GM21619 (cell line): ENCODE results near the gene SURF2.
"Not testable (repeated sequence)": the region's sequence is repeated elsewhere in the genome, so short reads cannot be mapped to it uniquely, and the experiment has no call there.

Experiments
- ATAC-seq: cut with Tn5 transposase; IDR thresholded peaks from one replicate; pipeline ENCODE4 v1.9.1; 2021; ENCODE audit not compliant: unreplicated experiment

The SURF2 gene

DNA sequence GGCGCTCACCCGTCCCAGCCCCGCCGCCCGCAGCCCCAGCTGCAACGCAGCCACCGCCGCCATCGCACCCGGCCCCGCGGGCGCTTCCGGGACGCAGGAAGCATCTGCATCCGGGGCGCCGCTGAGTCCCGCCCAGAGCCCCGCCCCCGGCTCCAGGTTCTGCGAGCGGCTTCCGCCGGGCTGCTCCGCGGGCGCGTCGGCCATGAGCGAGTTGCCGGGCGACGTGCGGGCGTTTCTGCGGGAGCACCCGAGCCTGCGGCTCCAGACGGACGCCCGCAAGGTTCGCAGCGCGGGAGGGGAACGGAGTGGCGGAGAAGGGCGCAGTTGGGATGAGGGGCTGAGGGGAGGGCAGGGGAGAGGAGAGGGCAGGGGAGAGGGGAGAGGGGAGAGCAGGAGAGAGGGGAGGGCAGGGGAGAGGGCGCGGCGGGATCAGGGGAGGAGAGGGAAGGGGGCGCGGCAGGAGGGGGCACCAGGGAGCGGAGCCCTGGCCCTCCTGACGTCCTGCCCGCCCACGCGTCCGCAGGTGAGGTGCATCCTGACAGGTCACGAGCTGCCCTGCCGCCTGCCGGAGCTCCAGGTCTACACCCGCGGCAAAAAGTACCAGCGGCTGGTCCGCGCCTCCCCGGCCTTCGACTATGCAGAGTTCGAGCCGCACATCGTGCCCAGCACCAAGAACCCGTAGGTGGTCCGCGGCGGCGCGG is at the start of gene SURF2, which contains the start of gene SURF1:
Gene SURF2 (plus strand): TSS at position 160 of the 701 bp plus-strand sequence. CDS start 43 bp downstream, at position 203.
Gene SURF1 (minus strand): TSS at position 97 of the 701 bp plus-strand sequence. CDS start 34 bp downstream, at position 63.
- peak; percentile 66 for ATAC-seq

DNA sequence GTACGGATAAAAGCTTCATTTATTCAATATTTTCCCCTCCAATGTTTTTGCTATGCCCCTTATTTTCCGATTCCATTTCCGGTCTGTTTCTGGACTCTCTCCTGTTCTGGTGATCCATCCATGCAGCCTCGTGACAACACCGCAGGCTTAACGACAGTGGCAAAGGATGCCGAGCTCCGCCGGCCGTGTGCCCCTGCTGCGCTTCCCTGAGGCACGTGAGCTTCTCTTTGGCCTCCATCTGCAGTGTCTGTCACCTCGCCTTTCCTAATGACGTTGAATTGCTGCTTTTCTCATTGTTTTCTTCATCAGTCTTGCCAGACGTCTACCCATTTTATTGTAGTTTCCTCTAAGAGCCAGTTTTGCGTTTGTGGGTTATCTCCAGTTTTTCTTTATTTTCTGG is 49.0 kb upstream of the SURF2 start:
- ATAC-seq = no peak

DNA sequence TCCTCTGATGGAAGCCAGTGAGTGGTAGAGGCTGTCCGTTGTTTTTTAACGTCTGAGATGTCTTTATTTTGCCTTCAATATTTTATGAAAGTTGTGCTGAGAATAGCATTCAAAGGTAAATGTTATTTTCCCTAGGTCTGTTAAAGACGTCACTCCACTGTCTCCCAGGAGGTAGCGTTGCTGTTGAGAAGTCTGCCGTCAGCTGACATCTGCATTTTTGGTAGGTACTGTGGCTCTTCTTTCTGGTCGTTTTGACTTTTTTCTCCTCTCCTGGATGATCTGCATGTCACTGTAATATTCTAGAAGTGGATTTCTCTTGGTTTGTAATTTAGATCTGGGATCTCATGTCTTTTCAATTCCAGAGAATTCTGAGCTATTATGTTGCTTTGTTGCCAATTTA is 46.7 kb upstream of the SURF2 start:
- ATAC-seq = no peak

DNA sequence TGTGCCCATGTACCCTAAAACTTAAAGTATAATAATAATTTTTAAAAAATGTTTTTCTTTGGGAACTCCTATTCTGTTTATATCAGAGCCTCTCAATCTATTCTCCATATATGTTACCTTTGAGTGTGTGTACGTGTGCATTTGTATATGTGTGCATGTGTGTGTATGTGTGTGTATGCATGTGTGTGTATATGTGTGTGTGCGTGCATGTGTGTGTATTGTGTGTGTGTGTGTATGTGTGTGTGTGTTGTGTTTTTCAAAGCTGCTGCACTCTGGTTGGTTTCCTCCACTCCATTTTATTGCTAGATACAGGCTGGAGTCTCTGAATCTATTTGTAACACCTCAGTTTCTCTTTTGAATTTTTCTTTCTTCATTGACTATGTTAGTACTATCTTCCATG is 40.4 kb upstream of the SURF2 start:
- ATAC-seq = no peak

DNA sequence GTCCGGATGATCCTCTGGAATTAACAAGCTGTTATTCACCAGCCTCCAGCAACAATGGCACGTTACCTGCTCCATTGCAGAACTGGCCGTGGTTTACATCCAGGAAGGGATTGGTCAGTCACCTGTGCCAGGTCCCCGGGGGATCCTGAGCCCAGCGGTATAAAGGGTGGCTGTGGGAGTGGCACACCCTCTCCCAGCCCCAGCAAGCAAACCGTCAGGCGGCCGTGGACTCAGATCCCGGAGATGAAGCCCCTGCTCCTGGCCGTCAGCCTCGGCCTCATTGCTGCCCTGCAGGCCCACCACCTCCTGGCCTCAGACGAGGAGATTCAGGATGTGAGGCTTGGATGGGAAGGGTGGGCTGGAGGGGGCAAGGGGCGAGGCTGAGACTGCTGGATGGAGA is 38.8 kb upstream of the SURF2 start:
- not testable (repeated sequence) for ATAC-seq

DNA sequence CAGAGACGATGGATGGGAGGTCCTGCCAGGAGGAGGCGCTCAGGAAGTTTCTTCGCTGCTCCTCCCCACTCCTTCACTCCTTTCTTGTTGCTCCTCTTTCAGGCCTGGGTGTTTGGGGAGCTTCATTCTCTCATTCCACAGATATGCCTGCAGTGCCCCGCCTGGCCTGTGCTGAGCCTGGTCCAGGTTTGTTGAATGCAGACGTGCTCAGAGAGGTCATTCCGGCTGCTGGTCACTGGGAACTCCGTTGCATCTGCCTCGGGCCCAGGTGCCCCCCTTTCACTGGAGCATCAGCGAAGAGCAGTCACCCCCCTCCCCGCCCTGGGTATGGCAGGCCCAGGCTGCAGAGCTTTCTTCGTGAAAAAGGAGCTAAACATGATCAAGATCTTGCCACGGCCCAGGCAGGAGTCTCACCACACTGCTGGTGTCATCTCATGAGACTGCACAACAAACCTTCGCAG is 35.9 kb upstream of the SURF2 start:
- ATAC-seq = no peak

DNA sequence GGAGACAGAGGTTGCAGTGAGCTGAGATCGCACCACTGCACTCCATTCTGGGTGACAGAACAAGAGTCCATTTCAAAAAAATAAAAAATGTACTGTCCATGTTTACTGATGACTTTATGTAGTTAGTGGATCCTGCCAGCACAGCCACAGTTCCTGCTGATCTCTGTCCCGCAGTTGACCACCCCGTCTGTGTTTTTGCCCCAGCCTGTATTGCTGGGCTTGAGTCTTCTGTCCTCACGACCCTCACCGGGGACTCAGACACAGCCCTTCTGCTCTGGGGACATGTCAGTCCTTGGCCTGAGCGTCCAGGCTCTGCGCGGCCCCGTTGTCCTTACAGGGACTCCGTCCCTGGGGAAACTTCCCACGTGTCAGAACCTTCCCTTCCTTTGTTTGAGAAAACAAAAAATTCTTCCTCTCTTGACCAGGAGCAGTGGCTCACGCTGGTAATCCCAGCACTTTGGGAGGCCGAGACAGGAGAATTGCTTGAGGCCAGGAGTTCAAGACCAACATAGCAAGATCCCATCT is 34.9 kb upstream of the SURF2 start:
- ATAC-seq = no peak

DNA sequence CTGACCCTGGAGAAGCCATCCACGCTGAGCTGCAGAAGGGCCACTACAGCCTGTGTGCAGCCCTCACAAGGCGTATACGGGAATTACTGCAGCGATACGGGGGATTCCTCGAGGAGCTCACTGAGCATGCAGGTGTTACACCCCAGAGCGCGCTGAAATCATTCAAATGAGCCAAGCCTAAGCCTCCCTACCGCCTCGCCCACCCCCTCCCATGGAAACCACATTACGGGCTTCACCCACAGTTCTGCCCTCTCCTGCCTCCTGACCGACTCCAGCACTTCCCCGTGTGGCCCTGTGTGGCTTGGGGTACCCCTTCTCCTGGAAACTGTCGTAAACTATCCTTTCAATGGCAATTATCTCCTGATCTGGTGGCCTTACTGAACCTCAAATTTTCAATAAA is 33.6 kb upstream of the SURF2 start:
- ATAC-seq = no peak

DNA sequence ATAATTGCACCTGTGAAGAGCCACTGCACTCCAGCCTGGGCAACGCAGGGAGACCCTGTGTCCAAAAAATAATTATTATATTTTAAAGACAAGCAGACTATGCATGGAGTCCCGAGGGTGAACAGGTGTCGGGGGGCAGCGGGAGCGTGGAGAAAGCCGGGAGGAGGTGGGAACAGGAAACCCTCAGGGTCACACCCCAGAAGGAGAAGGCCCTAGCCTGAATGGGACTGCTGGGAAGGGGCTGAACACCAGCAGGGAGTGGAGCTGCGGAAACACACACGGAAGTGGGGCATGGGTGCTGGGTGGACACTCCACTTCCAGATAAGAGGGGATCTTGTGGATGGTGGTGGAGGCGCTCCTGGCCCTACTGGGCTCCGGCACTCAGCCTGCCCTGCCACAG is 33.1 kb upstream of the SURF2 start:
- ATAC-seq = no peak

DNA sequence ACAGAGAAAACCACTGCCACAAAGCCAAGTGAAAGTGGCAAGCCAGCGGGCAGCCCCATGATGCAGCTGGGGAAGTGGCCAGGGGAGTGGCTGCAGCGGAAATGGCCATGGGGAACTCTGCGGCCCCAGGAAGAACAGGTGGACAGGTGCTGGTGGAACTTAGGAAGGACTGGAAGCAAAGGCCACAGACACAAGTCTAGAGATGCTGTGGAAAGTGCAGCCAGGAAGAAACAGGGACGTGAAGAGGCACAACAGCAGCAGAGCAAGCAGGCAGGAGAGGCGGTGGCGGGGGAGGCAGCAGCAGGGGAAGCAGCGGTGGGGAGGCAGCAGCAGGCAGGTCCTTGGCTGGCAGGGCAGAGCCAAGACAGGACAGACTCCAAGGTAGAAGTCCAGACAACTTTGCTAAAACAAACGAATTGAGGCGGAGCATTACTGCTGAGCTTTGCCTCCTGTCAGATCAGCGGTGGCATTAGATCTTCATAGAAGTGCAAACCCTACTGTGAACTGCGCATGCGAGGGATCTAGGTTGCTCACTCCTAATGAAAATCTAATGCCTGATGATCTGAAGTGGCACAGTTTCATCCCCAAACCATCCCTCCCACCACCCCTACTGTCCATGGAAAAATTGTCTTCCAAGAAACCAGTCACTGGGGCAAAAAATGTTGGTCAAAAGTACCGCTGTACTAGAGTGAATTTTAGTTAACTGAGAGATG is 32.2 kb upstream of the SURF2 start:
- ATAC-seq = no peak

DNA sequence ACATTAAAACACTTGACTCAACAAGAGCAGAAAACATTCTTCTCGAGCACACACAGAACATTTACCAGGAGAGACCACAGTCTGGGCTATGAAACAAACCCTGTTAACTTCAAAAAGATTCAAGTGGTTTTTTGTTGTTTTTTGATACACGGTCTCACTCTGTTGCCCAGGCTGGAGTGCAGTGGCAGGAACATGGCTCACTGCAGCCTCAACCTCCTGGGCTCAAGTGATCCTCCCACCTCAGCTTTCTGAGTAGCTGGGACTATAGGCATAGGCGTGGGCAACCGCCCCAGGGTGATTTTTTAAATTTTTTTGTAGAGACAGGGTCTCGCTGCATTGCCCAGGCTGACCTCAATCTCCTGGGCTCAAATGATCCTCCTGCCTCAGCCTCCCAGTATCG is 29.3 kb upstream of the SURF2 start:
- not testable (repeated sequence) for ATAC-seq

DNA sequence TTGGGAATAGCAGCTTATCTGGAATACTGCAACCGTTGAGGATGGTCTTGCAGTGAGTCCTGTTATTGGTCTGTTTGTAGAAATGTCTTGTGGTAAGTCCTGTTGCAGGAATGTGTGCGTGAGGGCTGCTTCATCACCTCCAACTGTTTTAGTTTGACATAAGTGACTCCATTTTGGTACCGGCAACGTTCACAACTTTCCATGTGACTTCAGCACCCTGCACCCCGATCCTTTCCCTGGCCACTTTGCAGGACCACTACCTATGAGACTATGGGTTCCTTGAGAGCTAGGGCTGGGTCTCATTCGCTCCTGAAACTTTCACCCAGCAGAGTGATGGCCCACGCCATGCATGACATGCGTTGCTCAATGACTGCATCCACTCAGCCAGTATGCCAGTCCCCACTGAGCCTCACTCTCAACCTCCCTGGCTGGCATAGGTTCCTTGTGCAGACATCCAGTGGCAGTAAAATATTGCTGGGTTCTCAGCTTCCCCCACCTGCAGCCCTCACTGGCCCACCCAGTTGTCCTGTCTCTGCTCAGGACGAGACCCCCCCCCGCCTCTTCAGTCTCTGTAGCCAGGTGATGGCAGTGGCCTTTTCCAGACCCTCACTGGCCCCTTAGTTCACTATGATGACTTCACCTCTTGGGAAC is 28.4 kb upstream of the SURF2 start:
- ATAC-seq = no peak

DNA sequence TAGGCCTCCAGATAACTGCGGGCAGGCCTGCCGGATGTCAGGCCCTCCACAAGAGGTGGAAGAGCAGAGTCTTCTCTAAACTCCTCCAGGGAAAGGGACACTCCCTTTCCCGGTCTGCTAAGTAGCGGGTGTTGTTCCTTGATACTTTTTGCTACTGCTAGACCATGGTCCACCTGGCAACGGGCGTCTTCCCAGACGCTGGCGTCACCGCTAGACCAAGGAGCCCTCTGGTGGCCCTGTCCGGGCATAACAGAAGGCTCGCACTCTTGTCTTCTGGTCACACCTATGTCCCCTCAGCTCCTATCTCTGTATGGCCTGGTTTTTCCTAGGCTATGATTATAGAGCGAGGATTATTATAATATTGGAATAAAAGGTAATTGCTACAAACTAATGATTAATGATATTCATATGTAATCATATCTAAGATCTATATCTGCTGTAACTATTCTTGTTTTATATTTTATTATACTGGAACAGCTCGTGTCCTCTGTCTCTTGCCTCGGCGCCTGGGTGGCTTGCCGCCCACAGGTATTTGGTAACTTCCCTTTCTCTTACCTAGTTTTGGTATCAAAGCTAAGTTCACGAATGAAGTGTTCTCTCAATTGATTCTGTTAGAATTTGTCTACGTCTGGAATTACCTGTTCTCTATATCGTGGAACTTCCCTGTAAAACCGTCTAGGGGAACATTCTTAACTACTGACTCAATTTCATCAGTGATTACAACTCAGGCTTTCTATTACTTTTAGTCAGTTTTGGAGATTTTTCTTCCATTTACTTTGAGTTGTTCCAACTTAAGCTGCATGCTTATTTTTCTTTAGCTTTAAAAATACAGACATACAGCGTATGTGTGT is 26.8 kb upstream of the SURF2 start:
- ATAC-seq = not testable (repeated sequence)

DNA sequence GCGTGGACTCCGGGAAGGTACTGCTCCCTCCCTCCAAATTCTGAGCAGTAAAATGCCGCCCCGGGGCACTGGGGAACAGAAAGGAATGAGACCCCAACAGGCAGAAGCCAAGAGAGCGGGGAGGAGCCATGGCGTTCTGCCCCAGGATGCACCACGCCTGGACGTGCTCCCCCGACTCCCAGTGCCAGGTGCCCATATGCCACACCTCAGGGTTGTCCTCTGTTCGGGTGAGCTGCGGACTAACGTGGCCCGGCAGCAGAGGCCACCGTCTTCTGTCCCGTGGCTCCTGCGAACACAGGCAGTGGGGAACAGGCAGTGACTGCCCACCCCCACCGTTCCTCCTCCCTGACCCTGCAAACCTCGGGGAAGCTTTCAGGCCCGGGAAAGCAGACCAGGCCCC is 25.1 kb upstream of the SURF2 start:
- ATAC-seq = no peak

DNA sequence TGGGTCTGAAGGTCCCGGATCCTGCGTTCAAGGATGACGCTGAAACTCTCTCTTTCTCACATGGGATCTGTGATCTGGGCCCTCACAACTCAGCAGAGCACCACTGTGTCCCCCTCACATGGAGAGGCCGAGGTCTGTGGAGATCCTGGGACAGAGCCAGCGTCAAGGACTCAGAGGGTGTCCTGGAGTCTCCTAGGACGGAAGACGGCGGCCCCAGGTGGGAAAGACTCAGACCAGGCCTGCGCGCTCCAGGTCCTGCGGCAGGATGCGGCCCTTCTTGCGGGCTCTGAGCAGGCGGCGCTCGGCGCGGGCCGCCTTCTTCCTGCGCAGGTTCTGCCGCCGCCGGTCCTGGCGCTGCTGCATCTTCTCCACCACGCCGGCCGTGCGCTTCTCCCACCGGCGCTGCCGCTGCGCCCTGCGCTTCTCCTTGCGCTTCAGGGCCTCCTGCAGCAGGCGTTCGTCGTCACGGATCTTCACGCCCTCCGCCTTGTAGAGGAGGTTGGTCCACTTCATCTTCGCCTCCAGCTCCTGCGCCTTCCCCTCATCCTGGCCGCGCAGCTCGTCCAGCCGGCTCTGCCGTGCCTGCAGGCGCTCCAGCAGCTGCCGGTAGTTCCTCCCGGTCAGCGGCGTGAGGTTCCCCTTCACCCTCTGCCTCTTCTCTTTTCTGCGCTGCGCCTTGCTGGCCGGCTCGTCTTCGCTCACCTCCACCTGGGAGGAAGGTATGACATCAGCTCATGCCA is 24.5 kb upstream of the SURF2 start:
- no peak for ATAC-seq

DNA sequence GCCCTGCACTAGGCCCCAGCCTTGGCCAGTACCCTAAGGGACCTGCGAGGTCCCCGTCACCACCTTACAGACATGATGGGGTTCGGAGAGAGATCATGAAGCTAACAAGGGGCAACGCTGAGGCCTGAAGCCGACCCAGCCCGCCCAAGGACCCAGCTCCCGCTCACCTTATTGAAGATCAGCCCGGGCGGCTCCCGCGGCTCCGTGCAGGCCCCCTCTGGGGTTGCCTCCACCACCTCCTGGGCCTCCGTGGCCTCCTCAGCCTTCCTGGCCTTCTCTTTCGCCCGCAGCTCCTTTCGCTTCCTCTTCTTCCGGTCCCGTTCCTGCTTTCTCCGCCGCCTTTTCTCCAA is 24.0 kb upstream of the SURF2 start:
- no peak for ATAC-seq

DNA sequence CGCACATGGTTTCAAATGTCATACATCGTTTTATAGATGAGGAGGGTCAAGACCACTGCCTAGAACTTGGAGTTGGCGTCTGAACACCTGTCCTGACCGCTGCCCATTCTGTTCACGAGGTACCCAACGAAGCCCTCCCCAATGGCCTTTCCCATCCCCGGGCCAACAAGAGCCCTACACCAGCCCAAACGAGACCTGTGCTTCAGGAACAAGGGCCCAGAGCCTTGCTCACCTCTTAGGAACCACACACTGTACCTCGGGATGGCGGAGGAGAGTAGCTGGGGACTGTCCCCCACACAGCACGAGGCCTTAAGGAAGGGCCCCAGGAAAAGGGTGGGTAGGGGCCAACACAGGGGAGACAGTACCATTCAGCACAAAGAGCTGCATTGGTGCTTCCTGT is 23.3 kb upstream of the SURF2 start:
- ATAC-seq = no peak

DNA sequence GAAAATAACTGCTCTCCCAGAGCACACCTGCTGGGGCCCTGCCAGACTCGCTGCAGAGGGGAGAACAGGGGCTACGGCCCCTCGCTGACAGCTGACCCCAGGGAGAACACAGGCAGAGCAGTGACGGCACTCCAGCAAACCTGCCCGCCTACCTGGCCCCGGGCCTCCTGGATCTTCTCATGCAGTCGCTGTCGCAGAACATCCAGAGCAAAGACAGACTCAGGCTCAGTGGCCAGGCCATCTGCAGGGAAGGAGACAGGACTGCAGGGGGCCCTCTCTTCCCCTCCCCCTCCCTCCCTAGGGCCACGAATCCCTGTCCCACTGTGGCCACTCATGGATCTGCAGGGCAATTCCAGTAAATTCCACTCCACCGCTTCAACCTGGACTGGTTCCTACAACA is 22.8 kb upstream of the SURF2 start:
- ATAC-seq = no peak

DNA sequence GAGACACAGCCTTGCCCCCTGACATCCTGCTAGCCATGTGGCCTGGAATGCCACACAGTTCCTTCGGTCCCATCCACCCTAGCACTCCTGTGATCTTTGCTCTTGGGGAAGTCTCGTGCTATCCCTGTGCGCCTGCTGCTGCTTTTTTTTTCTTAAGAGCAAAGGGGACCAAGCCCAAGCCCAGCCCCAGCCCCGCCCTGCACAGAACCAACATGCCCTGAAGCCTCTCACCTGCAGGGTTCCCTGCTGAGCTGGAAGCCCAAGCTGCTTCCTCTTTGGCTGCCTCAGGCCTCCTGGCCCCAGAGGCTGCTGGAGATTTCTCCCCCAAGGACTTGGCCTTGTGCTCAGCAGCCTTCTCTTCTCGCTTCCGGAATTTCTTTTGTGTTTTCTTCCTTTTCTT is 22.2 kb upstream of the SURF2 start:
- ATAC-seq = no peak

DNA sequence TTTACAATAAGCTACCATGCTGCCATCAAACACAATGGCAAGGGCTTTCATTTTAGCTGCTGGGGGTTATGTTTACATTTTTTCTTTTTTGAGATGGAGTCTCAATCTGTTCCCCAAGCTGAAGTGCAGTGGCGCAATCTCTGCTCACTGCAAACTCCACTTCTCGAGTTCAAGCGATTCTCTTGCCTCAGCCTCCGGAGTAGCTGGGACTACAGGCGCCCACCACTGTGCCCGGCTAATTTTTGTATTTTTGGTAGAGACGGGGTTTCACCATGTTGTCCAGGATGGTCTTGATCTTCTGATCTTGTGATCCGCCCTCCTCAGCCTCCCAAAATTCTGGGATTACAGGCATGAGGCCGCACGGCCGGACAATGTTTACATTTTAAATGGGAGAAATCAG is 21.5 kb upstream of the SURF2 start:
- ATAC-seq = not testable (repeated sequence)
